ENCODE results near the gene SMAD3.

- TF ChIP-seq EZH2 (IDR thresholded peaks at IDR 0.05; ENCODE audit: borderline replicate concordance, insufficient read depth, low read depth, low read length, poor library complexity, severe bottlenecking) (no peak), CTCF (IDR thresholded peaks at IDR 0.05) (no peak)
Observed at GRCh38 chr15:67017311-67017710, 48.1 kb upstream of the SMAD3 start.
